Peyer's patch (tissue), 4 donors: ENCODE data around the gene BOLA2.
"Not testable (repeated sequence)": the region's sequence is repeated elsewhere in the genome, so short reads cannot be mapped to it uniquely, and the experiment has no call there.

Source experiments
- POLR2A ChIP-seq, 2 donors: fragments of 450-650 bp; IDR thresholded peaks; one replicate each; pipeline ENCODE4 v1.5.1; 2017; ENCODE audit warnings: antibody characterized with exemption in 2 of 2, mild to moderate bottlenecking in 2 of 2, moderate library complexity in 2 of 2
- TF ChIP-seq, protein P1 (sequence below), 6 experiments: fragments of 450-650 bp in 4 of 6; fragments of 200-600 bp in 2 of 6; sonication (generic) in 1 of 6; IDR thresholded peaks; one replicate each; pipeline ENCODE4 v1.5.1; 2017 to 2019; ENCODE audit warnings: antibody characterized with exemption in 6 of 6, mild to moderate bottlenecking in 3 of 6, moderate library complexity in 1 of 6

GRCh38 chr16:29482276-29482675, 28.1 kb upstream of the BOLA2 start:
- TF ChIP-seq, protein P1, sequence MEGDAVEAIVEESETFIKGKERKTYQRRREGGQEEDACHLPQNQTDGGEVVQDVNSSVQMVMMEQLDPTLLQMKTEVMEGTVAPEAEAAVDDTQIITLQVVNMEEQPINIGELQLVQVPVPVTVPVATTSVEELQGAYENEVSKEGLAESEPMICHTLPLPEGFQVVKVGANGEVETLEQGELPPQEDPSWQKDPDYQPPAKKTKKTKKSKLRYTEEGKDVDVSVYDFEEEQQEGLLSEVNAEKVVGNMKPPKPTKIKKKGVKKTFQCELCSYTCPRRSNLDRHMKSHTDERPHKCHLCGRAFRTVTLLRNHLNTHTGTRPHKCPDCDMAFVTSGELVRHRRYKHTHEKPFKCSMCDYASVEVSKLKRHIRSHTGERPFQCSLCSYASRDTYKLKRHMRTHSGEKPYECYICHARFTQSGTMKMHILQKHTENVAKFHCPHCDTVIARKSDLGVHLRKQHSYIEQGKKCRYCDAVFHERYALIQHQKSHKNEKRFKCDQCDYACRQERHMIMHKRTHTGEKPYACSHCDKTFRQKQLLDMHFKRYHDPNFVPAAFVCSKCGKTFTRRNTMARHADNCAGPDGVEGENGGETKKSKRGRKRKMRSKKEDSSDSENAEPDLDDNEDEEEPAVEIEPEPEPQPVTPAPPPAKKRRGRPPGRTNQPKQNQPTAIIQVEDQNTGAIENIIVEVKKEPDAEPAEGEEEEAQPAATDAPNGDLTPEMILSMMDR (IDR thresholded peaks at IDR 0.05), result not testable (repeated sequence)
- not testable (repeated sequence) for TF ChIP-seq POLR2A (IDR thresholded peaks at IDR 0.05)
